NCI-H446 treated with DMSO at 0.1 percent for 48 hours (cell line): ENCODE measurements around the gene HCRT.
A peak's percentile ranks its signal among the peaks of the same experiment; 100 is the strongest.
"Not testable (repeated sequence)": the region's sequence is repeated elsewhere in the genome, so short reads cannot be mapped to it uniquely, and the experiment has no call there.

ENCODE experiments used
- DNase-seq: peaks from one replicate; lab custom pipeline; 2025; lab: John Stamatoyannopoulos, UW

Gene HCRT

GRCh38 chr17:42184713-42185620 lies at the start of gene HCRT:
Gene HCRT, minus strand, starts transcription at chr17:42185452. Its CDS starts 87 bp downstream, at chr17:42185365.
- no peak for DNase-seq

- DNase-seq: no peak
Measured at GRCh38 chr17:42233994-42234393, 48.7 kb upstream of the HCRT start.

DNA sequence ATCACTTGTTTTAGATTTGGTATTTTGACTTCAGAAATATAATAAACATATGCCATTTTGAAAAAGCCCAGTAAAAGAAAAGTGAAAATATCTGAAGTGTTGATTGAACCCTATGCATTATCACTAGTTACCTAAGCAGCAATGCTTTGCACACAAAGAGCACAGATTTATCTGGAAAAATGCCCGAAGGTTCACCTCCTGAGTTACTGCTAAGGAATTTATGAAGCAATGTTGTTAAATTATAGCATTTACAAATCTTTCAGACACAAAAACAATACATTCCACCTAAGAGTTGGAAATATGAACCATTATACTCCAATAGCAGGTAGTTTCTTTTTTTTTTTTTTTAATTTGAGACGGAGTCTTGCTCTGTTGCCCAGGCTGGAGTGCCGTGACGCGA lies 47.9 kb upstream of the HCRT start:
- no peak for DNase-seq

DNA sequence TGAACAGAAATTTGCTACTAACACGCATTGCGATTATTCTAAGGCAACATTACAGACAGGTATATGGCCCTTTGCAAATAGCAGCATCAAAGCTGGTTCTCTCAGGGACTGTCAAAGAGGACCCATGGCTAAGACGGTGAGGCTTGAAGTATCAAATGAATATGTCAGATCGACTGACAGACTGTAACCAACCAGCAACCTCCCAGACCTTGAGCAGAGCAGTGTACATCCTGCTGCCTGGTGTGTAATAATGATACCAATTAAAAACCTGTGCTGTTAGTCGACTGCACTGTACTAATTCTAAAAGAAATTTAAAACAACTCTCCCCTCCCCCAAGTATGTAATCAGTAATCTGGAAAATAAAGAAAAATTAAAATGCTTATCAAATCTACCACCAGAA lies 45.0 kb upstream of the HCRT start:
- DNase-seq: no peak

DNA sequence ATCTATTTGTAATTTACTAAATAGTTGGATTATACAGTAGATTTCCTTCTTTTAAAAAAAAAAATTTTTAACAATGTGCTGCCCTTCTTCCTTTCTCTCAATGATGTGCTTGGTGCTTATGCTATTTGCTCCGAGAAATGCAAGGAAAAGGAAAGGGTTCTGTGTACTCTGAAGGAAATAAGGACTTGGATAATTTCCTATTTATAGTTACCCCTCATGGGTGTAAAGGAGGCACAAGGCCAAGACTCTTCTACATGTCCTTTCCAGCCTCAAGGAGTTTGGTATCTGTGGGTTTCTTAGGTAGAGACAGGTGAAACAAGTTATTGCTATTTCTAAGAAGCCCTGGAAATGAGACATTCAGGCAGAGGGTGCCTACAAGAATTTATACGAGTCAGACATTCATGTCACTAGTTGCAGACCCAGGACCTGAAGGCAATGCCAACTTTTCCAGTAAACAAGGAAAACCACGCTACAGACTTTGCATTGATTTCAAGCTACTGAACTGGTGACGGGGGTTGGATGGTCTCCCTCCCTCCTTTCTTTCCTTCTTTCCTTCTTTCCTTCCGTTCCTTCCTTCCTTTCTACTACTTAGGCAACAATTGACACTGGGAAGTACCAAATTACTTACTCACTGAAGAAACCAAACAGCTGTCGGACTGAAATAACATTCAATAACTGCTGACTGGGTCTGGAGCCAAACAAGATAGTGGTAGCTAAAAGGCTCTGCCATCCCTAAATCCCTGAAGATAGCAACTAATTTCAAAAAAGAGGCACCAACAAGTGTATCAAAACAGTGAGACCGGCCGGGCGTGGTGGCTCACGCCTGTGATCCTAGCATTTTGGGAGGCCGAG lies 42.8 kb upstream of the HCRT start:
- no peak for DNase-seq

DNA sequence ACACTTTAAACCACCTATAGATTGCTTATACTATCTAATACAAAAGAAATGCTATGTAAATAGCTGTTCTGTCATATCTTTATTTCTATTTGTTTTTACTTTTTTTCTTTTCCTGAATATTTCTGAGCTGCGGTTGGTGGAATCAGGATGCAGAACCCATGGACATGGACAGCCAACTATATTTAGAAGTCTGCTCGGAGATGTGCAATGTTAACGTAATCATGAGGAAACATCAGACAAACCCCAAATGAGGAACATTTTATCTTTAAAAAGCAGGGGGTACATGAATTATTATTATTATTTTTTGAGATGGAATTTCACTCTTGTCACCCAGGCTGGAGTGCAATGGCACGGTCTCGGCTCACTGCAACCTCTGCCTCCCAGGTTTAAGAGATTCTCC lies 40.4 kb upstream of the HCRT start:
- DNase-seq: no peak

- DNase-seq: no peak
Measured at GRCh38 chr17:42224651-42225050, 39.4 kb upstream of the HCRT start.

GRCh38 chr17:42221886-42222745 lies 36.9 kb upstream of the HCRT start:
- DNase-seq: peak; percentile 7

GRCh38 chr17:42219280-42219679 lies 34.0 kb upstream of the HCRT start:
- not testable (repeated sequence) for DNase-seq

DNA sequence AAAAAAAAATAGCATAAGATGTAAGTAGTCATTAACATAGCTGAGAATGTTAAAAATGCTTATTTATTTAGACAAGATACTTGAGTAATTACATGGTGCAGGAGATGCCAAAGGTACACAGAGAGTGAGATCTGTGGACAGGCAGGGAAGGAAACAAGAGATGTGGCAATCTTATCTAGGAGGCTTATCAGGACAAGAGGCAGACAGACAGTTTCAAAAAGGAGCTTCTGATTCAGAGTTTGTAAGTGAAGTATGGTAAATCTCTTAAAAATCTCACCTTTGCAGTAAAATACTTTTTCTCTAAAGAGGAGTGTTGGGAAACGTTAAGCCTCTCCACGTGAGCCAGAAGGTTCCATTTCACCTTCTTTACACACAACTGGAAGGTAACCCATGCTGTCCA lies 28.9 kb upstream of the HCRT start:
- DNase-seq: no peak

DNA sequence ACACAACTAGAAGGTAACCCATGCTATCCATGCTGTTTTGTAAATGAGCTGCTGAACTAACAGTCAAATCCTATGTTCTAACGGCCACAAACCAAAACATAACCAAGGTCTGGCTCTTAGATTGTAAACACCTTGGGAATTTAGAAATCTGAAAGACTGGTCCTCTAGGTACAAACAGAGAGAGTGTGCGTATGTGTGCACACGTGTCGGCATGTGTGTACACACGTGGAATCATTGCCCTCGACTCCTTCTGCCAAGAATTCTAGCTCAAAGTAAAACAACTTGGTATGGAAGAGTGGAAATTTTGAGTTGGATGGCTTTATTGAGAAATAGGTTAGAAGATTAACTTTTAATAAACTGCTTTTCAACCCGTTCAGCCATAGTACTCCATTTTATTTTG lies 27.1 kb upstream of the HCRT start:
- no peak for DNase-seq

DNA sequence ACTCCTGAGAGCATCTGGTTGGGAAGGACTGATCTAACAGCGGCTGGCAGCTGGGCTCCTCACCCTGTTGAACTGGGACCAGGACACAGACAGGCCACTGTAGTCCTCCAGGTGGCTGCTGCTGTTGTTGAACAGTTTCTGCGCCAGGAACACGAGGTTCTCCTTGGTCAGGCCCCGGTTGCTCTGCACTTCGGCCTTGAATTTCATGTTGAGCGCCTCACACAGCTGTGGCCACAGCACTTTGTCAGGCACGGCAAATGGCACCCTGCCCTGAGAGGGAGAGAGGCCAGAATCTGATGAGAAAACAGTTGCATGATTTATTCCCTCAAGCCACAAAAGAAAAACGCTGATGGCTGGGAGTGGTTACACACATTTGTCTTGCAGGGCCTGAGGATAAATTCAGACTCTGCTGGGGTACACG lies 26.7 kb upstream of the HCRT start:
- not testable (repeated sequence) for DNase-seq

DNA sequence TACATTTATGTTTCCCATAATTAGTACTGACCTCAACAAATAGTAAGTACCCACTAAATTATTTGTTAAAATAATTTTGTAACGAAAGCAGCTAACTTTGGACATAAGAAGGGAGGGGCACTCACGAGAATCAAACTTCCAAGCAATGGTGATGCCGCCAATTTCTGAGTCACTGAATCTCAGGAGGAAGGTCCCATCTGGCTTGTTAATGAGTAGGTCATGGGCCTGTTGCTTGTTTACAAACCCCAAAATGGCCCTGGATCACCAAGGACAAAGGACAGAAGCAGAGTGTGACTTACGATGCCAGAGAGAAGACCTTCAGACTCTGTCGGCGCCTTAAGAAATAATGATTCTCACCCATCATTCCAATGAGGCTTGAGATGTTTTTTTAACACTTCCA lies 24.8 kb upstream of the HCRT start:
- DNase-seq: no peak

GRCh38 chr17:42206153-42206612 lies 20.9 kb upstream of the HCRT start:
- not testable (repeated sequence) for DNase-seq

GRCh38 chr17:42203354-42203753 lies 18.1 kb upstream of the HCRT start:
- DNase-seq: no peak

DNA sequence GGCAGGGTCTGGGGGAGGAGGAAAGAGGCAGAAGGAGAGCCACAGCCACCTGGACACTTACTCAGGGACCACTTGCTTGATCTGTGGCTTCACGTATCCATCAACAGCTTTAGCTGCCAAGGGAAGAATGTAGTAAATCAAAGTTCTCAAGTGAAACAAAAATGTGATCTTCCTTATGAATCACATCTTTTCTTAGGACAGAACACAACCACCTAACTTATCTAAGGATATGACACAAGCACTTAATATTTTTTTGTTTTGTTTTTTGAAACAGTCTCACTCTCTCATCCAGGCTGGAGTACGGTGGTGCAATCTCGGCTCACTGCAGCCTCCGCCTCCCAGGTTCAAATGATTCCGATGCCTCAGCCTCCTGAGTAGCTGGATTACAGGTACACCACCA lies 17.4 kb upstream of the HCRT start:
- DNase-seq: no peak

DNA sequence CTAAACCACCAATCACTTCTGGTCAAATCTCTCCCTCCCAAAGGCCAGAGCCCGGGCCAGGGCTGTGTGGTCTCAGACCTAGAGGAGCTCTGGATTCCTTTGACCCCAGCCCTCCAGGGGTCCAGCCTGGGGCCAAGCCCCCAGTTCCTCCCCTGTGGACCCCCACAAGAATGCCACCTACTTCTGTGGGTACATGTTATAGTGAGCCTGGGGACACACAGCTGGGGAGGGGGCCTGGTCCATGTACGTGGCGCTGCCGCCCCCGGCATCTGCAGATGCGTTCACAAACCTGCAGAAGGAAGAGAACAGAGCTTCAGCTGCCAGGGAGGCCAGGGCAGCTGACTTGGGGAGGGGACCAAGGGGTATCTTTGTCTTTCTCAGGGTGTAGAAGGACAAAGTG lies 16.9 kb upstream of the HCRT start:
- no peak for DNase-seq

DNA sequence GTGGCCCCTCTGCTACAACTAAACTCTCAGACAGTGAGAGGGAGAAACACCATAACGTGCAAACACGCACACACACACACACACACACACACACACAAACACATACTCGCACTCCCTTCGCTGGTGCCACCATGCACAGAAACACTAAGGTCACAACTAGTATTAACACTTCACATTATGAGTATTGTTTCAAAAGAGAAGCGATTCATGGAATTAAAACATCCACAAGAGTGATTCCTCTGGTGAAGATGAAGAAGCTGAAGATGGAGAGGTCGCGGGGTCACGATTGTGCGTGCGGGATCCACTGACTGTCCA lies 16.2 kb upstream of the HCRT start:
- DNase-seq: no peak

GRCh38 chr17:42200706-42201457 lies 15.6 kb upstream of the HCRT start:
- DNase-seq: no peak

GRCh38 chr17:42199416-42200011 lies 14.3 kb upstream of the HCRT start:
- DNase-seq: no peak

DNA sequence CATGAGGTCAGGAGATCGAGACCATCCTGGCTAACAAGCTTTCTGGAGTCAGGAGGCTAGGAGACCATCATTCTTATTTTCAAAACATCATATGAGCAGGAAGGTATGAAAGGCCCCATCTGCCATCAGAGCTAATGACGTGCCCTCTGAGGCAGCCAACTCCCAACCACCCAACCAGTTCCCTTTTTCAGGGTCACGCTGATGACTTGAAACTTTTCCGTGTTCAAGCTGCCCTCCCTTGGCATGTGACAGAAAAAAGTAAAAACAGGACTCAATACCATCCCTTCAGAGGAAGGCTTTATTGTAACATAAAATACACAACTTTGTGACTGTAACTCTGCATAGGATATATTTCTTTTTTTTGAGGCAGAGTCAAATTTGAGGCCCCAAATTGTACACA lies 13.6 kb upstream of the HCRT start:
- DNase-seq: no peak
